Esophagus (tissue), 2 donors: ENCODE results near the gene MLPH. TPM values are rescaled to one million over a fixed set of nuclear protein-coding genes. Genes with fewer than 3 reads are reported as not detected.

Experiments
- H3K27ac ChIP-seq, 2 donors: one replicate each; pipeline ENCODE4 v1.5.1; 2013; ENCODE audit warnings: low read depth in 2 of 2, mild to moderate bottlenecking in 2 of 2, inconsistent platforms in 1 of 2, low read length in 1 of 2, moderate library complexity in 1 of 2
- H3K27me3 ChIP-seq, 2 donors: one replicate each; pipeline ENCODE4 v1.6.1; 2013; ENCODE audit warnings: low read length in 2 of 2, control low read depth in 1 of 2, mild to moderate bottlenecking in 1 of 2; ENCODE audit not compliant: insufficient read depth in 2 of 2, control insufficient read depth in 1 of 2
- H3K36me3 ChIP-seq, 2 donors: one replicate each; pipeline ENCODE4 v1.6.1; 2013; ENCODE audit warnings: low read length in 1 of 2; ENCODE audit not compliant: control insufficient read depth in 2 of 2, insufficient read depth in 2 of 2
- H3K4me1 ChIP-seq, 2 donors: one replicate each; pipeline ENCODE4 v1.6.1; 2013; ENCODE audit warnings: low read length in 1 of 2; ENCODE audit not compliant: control insufficient read depth in 2 of 2, insufficient read depth in 2 of 2
- H3K4me3 ChIP-seq, 2 donors: one replicate each; pipeline ENCODE4 v1.5.1; 2013; ENCODE audit warnings: low read length in 2 of 2, mild to moderate bottlenecking in 2 of 2, low read depth in 1 of 2, moderate library complexity in 1 of 2
- H3K9me3 ChIP-seq, 2 donors: one replicate each; pipeline ENCODE4 v1.6.1; 2013; ENCODE audit warnings: mild to moderate bottlenecking in 2 of 2, low read depth in 1 of 2, low read length in 1 of 2, moderate library complexity in 1 of 2; ENCODE audit not compliant: control insufficient read depth in 2 of 2, insufficient read depth in 1 of 2
- WGBS, 2 donors: extraction: QIAGEN DNeasy Blood & Tissue Kit; methylation state at CpG; one replicate each; pipeline ENCODE4 v1.1.7; 2013; 5-methylcytosine and 5-hydroxymethylcytosine counted together
- polyA plus RNA-seq, 2 donors: library from polyadenylated mRNA; stranded (reverse); fragments of 200-250 nt; gene quantifications; one replicate each; pipeline ENCODE4 v1.2.3, GENCODE V29; 2013
- donor health status: healthy with polysubstance abuse.
- donor health status: Bipolar disorder and iron deficiency.

MLPH gene
- polyA plus RNA-seq, 2 donors, result 3.4 to 4.4 TPM

DNA sequence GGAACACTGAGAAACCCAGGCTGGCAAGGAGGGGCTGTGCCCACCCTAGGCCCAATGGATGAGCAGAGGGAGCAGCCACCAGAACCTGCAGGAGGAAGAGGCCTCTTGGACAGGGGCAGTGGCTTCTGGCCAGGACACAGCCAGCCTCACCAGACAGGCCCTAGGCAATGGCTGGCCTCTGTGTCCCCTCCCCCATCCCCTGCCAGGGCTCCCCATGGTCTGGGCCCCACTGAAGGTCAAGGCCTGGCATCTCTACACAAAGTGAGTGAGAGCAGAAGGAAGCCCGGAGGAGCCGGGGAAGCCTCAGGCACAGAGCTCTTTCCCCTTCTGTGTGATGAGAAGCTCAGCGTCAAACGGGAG, 85.7 kb downstream of the MLPH start:
- Histone ChIP-seq H3K4me1 (peaks cover 0 to 13% of the 10 kb centered on the region in 2 donors), H3K4me3 (no peak overlapping the region), H3K27me3 (no peaks in the 10 kb centered on the region), H3K27ac (no peak overlapping the region), H3K36me3 (no peaks in the 10 kb centered on the region), H3K9me3 (no peaks in the 10 kb centered on the region)
- 76 to 79% methylated on average over 4 of the region's 4 CpGs for WGBS, 2 donors

- WGBS, 2 donors, result 76 to 83% methylated on average over 8 of the region's 8 CpGs
- H3K36me3 ChIP-seq, result no peaks in the 10 kb centered on the region
- no peak overlapping the region for H3K27ac ChIP-seq
- H3K9me3 ChIP-seq, result no peaks in the 10 kb centered on the region
- H3K4me3 ChIP-seq, result no peak overlapping the region
- no peaks in the 10 kb centered on the region for H3K27me3 ChIP-seq
- peaks cover 0 to 13% of the 10 kb centered on the region in 2 donors for H3K4me1 ChIP-seq
Observed at GRCh38 chr2:237573721-237574415, 86.8 kb downstream of the MLPH start.

- Histone ChIP-seq H3K27ac (no peak overlapping the region), H3K4me3 (no peak overlapping the region)
- WGBS, 2 donors, result 84 to 86% methylated on average over 9 of the region's 9 CpGs
Observed at GRCh38 chr2:237574467-237574866, 87.4 kb downstream of the MLPH start.

DNA sequence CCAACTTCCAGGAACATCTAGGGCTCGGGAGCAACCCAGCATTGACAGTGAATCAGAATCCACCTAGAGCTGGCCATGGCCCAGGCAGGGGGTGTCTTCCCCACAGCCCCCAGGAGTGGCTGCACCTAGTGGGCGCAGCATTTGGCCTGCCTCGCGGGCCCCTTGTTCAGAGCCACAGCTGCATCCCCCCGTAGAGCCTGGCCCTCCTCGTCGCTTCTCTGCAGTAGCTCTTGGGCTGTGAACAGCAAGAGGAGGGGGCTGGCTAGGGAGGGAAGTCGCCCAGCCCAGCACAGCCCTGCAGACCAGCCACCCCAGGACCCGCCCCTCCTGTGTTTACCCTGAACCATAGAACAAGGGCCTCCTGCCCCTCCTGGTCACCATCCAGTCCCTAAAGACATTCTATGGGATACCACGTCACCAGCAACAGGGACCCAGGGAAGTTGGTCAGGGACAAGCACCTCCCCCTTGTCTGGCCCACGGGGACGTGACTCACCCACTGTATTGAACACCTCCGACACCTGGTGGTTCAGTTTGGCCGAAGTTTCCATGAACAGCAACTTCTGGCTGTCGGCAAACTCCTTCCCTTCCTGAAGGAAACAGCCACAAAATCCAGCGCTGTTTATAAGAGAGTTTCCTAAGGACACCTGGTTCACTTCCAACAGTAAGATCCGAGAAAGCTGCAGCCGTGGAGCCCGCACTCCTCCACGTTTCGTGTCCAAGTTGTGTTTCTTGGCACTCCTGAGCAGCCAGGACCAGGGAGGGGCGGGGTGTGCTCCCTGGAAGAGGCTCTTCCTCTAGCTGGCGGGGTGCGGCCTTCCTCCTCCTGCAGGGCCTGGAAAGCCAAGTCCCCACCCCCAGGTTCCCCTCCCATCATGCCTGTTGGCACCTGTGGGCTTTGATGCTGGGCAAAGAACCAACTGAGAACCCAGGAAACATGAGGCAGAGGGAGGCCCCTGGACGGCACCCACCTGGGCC, 88.1 kb downstream of the MLPH start:
- H3K4me3 ChIP-seq, result no peak overlapping the region
- no peaks in the 10 kb centered on the region for H3K36me3 ChIP-seq
- 42 to 54% methylated on average over 25 of the region's 25 CpGs for WGBS, 2 donors

More at GRCh38 chr2:237574467-237574866, 87.4 kb downstream of the MLPH start:
- no peaks in the 10 kb centered on the region for H3K36me3 ChIP-seq
- H3K4me1 ChIP-seq, result peaks cover 0 to 13% of the 10 kb centered on the region in 2 donors
- H3K27me3 ChIP-seq, result no peaks in the 10 kb centered on the region
- no peaks in the 10 kb centered on the region for H3K9me3 ChIP-seq

DNA sequence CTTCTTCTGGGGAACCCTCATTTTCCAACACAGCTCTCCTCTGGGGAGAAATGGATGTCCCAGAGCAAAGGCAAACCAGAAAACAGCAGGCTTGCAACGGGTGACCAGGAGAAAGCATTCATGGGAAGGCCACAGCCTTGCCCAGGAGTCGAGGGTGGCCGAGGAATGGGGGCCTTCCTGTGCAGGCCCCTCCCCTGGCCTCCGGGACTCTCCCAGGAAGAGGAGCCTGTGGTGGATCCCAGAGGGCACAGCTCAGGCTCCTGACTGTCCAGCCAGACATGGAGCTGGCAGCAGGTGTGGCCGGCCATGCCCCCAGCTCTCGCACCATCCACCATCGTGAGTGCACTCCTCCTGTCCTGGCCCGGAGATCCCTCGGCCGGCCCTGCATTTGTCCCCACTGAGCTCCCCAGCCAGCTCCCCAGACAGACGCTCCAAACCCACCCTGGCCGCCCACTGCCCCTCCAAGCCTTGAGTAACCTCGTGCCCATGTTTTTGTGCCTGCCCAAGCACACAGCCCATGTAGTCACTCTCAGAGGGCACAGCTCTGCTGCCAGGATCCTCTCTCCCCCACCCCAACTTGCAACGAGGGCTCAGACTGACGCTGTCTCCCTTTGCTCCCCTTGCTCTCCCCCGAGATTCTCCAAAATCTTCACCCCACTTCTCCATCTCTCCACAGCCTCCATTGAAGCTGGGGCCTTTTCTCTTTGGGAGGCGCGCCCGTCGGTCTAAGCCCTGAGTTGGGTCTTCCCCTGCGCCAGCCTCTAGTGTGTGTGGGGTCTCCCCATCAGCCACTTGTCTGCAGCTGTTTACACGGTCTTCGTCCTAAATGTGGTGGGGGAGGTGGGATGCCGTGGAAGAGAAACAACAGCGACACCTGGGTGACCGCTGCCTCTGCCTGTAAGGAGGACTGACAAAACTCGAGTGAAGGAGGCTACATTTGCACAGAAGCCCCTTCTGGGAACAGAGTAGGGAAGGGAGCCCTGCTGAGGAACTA, 89.1 kb downstream of the MLPH start:
- Histone ChIP-seq H3K36me3 (no peaks in the 10 kb centered on the region), H3K27me3 (no peaks in the 10 kb centered on the region), H3K27ac (peak overlapping the region; percentile 36 to 67), H3K4me3 (no peak overlapping the region), H3K9me3 (no peaks in the 10 kb centered on the region), H3K4me1 (peaks cover 0 to 13% of the 10 kb centered on the region in 2 donors)
- WGBS, 2 donors, result 84 to 88% methylated on average over 26 to 27 of the region's 27 CpGs

More for the DNA sequence above, 88.1 kb downstream of the MLPH start:
- Histone ChIP-seq H3K27me3 (no peaks in the 10 kb centered on the region), H3K9me3 (no peaks in the 10 kb centered on the region), H3K27ac (peak overlapping the region; percentile 36 to 67), H3K4me1 (peaks cover 0 to 13% of the 10 kb centered on the region in 2 donors)

DNA sequence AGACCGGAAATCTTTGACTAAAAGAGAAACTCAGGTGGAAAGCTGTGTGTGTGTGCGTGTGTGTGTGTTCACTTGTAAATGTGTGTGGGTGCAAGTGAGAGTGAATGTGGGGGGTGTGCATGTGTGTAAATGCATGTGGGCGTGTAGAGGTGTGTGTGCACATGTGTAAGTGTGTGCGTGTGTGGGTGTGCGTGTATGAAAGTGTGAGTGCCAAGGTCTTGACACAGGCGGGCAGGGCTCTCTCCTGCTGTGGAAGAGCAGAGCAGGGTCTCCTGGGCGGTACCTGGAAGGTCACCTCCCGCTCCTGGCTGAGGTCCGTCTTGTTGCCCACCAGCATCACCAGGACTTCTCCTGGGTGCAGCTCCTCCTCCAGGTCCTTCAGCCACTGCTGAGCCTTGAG, 89.9 kb downstream of the MLPH start:
- peaks cover 0 to 13% of the 10 kb centered on the region in 2 donors for H3K4me1 ChIP-seq
- 87 to 91% methylated on average over 9 of the region's 9 CpGs for WGBS, 2 donors

DNA sequence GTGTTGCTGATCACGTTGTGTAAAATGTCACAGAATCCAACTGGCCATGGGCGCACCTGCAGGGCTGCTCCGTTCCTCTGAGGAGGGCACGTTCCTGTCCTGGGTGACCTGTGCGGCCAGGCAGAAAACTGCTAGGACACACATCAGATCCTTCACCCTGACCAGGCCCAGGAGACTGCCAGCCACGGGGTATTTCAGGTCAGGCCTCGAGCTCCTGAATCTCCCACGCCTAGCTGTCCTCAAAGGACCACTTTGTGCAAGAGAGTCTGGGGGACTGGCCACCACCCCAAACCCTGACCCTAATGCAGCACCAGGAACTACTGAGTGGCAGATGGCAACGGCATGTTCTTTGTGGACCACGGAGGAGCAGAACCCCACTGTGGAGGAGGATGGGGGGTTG, 90.4 kb downstream of the MLPH start:
- no peaks in the 10 kb centered on the region for H3K27me3 ChIP-seq
- WGBS, 2 donors, result 90 to 93% methylated on average over 10 of the region's 10 CpGs
- H3K36me3 ChIP-seq, result no peaks in the 10 kb centered on the region
- peaks cover 0 to 13% of the 10 kb centered on the region in 2 donors for H3K4me1 ChIP-seq
- H3K4me3 ChIP-seq, result no peak overlapping the region
- H3K27ac ChIP-seq, result no peak overlapping the region
- no peaks in the 10 kb centered on the region for H3K9me3 ChIP-seq

More for the DNA sequence above, 89.9 kb downstream of the MLPH start:
- no peaks in the 10 kb centered on the region for H3K27me3 ChIP-seq
- H3K9me3 ChIP-seq, result no peaks in the 10 kb centered on the region
- H3K27ac ChIP-seq, result no peak overlapping the region
- H3K36me3 ChIP-seq, result no peaks in the 10 kb centered on the region
- no peak overlapping the region for H3K4me3 ChIP-seq

- H3K4me3 ChIP-seq, result no peak overlapping the region
- no peaks in the 10 kb centered on the region for H3K36me3 ChIP-seq
- no peaks in the 10 kb centered on the region for H3K9me3 ChIP-seq
- WGBS, 2 donors, result 92% methylated on average over 26 of the region's 26 CpGs
- H3K27ac ChIP-seq, result no peak overlapping the region
- H3K4me1 ChIP-seq, result peaks cover 0 to 13% of the 10 kb centered on the region in 2 donors
- no peaks in the 10 kb centered on the region for H3K27me3 ChIP-seq
Observed at GRCh38 chr2:237577956-237578870, 91.2 kb downstream of the MLPH start.
